Erythroblast (primary cell): Measurements from ENCODE around the gene GAPT.
A peak's percentile ranks its signal among the peaks of the same experiment; 100 is the strongest.

Experiments
- DNase-seq, 2 experiments: peaks; one replicate each; lab custom pipeline; 2025; lab: John Stamatoyannopoulos, UW
- GATA1 ChIP-seq: IDR thresholded peaks from 2 replicates; pipeline ENCODE4 v1.6.1; 2011; ENCODE audit warnings: low read depth, mild to moderate bottlenecking, control low read depth, low read length, moderate library complexity
- POLR2A ChIP-seq: IDR thresholded peaks from 2 replicates; pipeline ENCODE4 v1.6.1; 2011; ENCODE audit warnings: mild to moderate bottlenecking, low read length

GAPT gene

DNA sequence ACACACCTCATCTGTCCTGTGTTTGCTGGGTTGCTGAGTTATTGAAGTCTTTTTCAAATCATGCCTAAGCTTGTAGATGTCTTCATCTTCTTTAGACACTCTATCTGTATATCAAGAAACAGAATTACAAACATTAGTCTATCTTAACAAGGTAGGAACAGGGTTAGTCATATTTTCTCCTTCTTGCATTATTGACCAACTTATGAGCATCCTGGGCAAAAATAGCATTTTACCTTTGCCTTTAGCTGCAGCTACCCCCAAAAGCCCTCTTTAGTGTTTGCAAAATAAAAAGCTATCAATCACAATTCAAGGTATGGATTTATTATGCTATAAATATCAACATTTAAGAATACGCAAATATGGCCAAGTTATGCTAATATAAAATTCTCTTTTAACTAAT, 34.7 kb upstream of the GAPT start:
- DNase-seq: no peak
- TF ChIP-seq POLR2A: no peak
- TF ChIP-seq GATA1: no peak

DNA sequence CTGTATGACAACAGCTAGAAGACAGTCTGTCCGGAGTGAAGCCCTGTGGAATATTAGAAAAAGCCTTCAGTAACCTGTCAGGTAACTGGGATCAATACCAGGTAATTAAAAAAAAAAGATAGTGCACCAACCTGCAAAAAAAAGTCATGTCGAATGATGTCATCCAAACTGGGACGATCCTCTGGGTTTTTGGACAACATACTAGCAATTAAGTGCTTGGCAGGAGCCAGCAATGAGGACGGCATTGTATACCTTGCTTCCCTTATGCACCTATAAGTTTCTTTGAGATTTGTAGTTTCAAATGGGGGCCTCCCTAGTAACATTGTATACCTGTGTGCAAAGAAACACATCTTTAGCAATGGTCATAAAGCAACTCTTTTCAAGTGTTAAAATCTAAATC, 34.2 kb upstream of the GAPT start:
- TF ChIP-seq POLR2A (no peak), GATA1 (no peak)

DNA sequence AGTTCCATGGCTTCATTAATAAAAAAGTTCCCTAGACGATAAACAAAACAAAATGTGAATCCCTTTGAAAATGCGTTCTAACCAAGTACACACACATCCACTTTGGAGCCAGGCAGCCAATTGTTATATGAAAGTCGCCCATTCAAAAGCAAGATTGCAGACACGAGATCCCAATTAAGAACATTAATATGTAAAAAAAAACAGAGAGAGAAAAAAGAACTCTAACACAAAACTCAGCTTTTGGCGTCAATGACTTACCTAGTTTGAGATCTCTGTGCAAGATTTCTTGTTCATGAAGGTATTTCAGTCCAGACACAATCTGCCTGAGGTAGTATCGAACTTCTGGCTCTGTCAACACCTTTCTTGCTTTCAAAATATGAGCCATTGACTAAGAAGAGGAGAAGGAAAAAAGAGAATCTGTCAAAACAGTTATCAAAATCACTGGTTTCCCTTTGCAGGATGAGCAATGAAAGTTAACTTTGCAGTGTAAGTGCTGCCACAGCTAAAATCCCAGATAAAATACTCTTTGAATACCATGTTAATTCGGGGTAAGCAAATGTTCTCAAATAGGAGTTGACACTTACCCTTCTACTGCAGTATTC, 33.0 kb upstream of the GAPT start:
- TF ChIP-seq GATA1 (no peak), POLR2A (no peak)
- DNase-seq: peak in 1 of 2 experiments; percentile 16

More for the DNA sequence above, 34.2 kb upstream of the GAPT start:
- no peak for DNase-seq

DNA sequence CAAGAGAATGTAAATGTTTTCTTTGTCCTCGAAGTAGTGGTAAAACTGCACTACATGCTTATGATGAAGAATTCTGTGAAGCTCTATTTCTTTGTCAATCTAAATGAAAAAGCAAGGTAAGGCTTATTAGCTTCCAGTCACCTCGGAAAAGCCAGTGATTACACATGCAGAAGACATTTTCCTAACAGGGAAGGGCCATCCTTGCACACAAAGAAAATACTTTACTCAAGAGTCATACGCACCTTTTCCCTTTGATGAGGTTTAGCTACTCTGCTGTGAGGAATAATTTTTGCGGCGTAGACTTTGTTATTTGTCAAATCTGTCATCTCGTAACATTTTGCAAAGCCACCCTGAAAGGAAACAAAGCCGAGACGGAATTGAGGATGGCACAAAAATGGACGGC, 32.5 kb upstream of the GAPT start:
- no peak for TF ChIP-seq POLR2A
- TF ChIP-seq GATA1: no peak

DNA sequence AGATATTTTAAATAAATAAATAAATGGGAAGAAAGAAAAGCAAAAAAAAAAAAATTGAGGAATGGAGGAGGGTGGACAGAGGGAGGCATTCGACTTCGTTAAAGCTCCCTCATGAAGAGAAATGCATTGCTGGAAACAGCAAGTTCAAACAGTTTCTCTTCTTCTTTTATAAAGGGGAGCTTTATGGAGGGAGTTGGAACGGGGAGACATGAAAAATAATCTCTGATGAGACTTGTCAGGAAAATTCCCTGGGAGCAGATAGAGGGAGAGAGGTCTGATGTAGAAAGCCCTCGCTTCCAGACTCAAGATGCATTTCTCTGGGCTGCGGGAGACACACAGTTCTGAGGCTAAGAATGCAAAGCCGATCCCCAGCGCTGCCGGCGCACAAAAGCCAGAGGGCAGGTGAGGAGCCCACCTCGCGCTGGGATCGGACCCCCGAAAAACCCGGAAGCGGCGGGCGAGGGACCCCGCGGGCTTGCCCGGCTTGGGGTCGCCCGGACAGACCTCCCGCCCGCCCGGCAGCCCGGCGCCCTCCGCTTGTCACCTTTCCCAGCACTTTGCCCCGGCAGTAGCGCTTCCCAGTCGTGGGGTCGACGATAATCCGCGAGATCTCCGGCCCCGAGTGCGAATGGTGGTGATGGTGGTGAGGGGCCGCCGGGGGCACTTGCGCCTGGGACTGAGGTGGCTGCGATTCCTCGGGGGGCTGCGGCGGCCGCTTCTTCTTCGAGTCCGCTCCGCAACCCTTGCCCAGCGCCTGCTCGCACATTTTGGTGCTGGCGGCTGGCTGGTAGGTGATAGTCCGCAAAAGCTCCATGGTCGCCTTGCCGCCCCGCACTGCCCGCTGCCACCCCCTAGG, 31.9 kb upstream of the GAPT start:
- peak; percentile 32 to 58 for DNase-seq

More for the DNA sequence above, 32.5 kb upstream of the GAPT start:
- DNase-seq: peak in 1 of 2 experiments; percentile 22

DNA sequence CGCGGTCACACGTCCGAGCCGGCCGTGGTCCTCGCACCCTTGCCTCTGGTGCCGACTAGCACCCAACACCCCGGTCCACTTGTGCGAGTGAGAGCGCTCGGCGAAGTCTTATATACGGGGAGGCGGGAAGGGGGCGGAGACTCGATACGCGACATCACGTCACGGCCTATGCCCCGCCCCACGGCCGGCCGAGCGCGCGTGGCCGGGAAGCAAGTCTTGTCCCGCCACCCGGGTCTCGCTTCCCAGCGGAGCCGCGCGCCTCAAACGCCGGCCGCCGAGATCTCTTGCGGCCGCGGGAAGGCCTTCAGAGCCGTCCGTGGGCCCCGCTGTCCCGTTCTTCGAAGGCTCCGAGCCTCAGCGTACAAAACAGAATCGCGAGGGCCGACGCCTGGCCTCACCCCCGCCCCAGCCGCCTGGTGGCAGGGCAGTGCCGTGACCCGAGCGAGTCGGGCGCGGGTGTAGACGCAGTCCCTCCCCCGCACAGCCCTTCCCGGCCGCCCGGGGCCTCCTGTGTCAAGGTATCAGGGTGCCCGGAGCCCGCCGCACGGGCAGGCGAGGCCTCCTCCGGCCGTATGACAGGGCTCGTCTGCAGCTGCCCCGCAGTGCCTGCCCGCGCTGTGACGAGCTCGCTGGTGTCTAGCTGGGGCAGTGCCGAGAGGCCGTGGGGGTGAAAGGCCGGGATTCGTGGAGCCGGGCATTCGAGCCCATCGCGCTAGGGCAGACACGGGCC, 31.1 kb upstream of the GAPT start, which contains the start of gene PLK2:
PLK2 (minus strand) TSS at position 85 of the 730 bp plus-strand sequence. CDS start 127 bp downstream, outside the sequence.
- TF ChIP-seq GATA1 (no peak), POLR2A (peak; percentile 59)
- DNase-seq: peak; percentile 85 to 94

More for the DNA sequence above, 31.9 kb upstream of the GAPT start:
- TF ChIP-seq GATA1 (no peak), POLR2A (no peak)

DNA sequence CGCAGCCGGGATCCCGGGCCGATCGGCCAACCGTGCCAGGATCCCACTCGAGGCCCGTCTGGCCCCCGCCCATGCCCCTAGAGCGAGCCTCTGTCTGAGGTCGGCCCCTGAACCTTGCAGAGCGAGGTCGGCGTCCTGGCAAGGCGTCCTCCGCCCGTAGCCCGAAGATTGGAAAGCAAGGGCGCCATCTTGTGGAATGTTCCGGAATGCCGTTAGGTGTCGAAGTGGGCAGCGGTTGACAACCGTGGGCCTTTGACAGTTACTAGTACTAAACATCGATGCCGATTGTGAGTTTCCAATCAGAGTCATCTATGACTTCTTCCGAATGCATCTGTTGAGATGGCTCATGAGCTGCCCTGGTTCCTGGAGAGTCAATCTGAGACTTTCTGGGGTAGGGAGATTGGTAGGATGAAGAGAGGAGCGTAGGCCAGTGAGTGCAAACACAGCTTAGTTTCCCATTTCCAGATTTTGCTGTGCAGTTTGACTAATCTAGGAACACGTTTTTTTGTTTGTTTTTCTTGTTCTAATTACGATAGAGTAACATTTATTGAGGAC, 30.4 kb upstream of the GAPT start:
- TF ChIP-seq POLR2A: no peak
- TF ChIP-seq GATA1: no peak
- peak; percentile 84 to 91 for DNase-seq

DNA sequence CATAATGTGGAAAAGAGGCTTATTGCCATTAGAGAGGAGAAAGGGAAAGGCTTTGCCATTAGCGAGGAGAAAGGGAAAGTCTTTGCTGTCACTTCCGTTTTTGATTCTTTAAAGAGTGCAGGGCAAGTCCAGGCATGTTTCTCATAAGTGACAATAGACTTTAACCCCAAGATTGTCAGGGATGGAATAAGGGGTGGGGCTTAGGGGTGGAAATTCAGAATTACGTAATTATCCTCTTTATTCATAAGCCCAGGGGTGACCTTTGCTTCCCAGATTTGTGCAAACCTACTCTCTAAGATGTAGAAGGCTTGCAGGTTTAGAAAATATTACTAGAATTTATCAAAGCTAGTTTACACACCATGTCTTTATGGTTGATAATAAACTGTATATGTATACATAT, 29.1 kb upstream of the GAPT start:
- peak in 1 of 2 experiments; percentile 29 for DNase-seq
- TF ChIP-seq POLR2A (no peak), GATA1 (no peak)

DNA sequence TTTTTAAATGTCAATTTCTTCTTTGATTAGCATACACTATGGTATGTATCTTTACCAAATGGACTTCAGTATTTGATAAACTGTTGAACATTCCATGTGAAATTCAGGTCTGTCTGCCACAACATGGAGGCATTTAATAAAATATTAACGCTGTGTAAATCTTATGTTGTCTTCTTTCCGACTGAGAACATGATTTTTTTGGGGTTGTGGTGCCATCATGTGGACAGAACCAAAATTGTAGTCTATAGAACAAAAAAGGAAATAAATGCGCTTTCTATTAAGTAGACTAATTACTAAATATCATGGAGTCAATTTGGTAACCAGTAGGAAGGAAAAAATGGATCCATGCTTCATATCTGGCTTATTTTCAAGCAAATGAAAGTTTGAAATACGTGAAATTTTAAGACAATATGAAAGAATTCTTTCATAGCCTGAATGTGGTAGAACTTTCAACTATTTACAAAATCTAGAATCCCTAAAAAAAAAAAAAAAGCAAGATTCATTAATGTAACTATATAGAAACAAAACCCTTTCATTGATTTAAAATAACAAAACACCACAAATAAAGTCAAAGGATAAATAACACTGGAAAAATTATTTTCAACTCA, 28.5 kb upstream of the GAPT start:
- TF ChIP-seq POLR2A (no peak), GATA1 (no peak)
- peak; percentile 52 to 74 for DNase-seq

DNA sequence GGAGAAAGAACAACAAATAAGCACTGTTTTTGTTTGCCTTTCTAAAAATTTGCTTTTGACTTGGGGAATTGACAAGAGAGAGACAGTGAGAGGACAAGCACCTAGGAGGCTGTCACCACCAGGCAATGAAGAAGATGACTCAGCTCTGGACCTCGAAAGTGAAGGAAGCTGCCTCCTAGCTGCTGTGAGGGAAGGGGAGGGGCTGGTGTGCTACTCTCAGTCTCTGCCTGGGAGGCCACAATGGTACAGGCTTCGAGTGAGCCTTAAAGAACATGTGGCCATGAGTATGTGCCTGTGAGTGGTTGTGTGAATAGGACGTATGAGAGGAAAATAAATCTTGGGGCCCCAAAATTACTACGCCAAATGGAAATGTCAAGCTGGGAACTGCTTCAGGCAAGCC, 24.3 kb upstream of the GAPT start:
- TF ChIP-seq POLR2A (no peak), GATA1 (no peak)
- DNase-seq: peak; percentile 4 to 15

DNA sequence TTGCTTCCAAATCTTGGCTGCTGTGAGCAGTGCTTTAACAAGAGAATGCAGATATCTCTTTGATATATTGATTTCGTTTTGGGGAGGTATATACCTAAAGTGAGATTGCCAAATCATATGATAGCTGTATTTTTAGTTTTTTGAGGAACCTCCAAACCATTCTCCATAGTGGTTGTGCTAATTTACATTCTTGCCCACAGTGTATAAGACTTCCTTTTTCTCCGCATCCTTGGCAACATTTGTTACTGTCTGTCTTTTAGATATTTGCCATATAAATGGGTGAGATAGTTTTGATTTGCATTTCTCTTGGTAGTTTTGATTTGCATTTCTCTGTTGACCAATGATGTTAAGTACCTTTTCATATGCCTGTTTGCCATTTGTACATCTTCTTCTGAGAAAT, 21.3 kb upstream of the GAPT start:
- TF ChIP-seq POLR2A: no peak
- TF ChIP-seq GATA1: no peak
- DNase-seq: no peak

DNA sequence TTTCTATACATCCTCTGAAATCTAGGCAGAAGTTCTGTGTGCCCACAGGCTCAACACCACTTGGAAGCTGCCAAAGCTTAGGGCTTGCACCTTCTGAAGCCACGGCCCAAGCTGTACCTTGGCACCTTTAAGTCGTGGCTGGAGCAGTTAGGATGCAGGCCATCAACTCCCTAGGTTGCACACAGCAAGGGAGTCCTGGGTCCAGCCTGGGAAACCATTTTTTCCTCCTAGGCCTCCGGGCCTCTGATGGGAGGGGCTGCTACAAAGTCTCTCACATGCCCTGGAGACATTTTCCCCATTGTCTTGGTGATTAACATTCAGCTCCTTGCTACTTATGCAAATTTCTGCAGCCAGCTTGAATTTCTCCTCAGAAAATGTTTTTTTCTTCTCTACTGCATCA, 15.8 kb upstream of the GAPT start:
- no peak for DNase-seq
- TF ChIP-seq POLR2A (no peak), GATA1 (no peak)
